Mesenchymal stem cell (in vitro differentiated cells and primary cell): ENCODE data around the gene SLC12A1.

Experiments
- DNase-seq: peaks from one replicate; pipeline ENCODE4 v3.0.0-alpha.2; 2013
- H2AFZ ChIP-seq: one replicate; pipeline ENCODE4 v1.6.1; 2013; ENCODE audit warnings: low read depth, mild to moderate bottlenecking, control low read depth, inconsistent platforms, low read length, moderate library complexity
- H2AK5ac ChIP-seq: 2 replicates; pipeline ENCODE4 v1.6.1; 2013; ENCODE audit warnings: low read length, moderate library complexity, mild to moderate bottlenecking, inconsistent platforms; ENCODE audit not compliant: severe bottlenecking
- H2BK120ac ChIP-seq: one replicate; pipeline ENCODE4 v1.6.1; 2013; ENCODE audit warnings: low read depth, mild to moderate bottlenecking, inconsistent platforms, low read length, moderate library complexity
- H2BK12ac ChIP-seq, 2 experiments: one replicate each; pipeline ENCODE4 v1.6.1; 2013; ENCODE audit warnings: inconsistent platforms in 2 of 2, low read length in 2 of 2, mild to moderate bottlenecking in 2 of 2, moderate library complexity in 2 of 2, control low read depth in 1 of 2
- H2BK15ac ChIP-seq: one replicate; pipeline ENCODE4 v1.6.1; 2013; ENCODE audit warnings: mild to moderate bottlenecking, low read depth, inconsistent platforms; ENCODE audit not compliant: poor library complexity, severe bottlenecking
- H2BK5ac ChIP-seq: 2 replicates; pipeline ENCODE4 v1.6.1; 2013; ENCODE audit warnings: low read depth, mild to moderate bottlenecking, low read length, control low read depth, inconsistent platforms; ENCODE audit not compliant: poor library complexity, severe bottlenecking
- H3K14ac ChIP-seq, 2 experiments: one replicate each; pipeline ENCODE4 v1.6.1; 2013; ENCODE audit warnings: inconsistent platforms in 2 of 2, low read length in 2 of 2, control low read depth in 1 of 2, mild to moderate bottlenecking in 1 of 2, moderate library complexity in 1 of 2
- H3K18ac ChIP-seq, 2 experiments: one replicate each; pipeline ENCODE4 v1.6.1; 2013; ENCODE audit warnings: inconsistent platforms in 2 of 2, low read length in 2 of 2, control low read depth in 1 of 2, low read depth in 1 of 2, mild to moderate bottlenecking in 1 of 2
- H3K23ac ChIP-seq, 2 experiments: one replicate each; pipeline ENCODE4 v1.6.1; 2013; ENCODE audit warnings: inconsistent platforms in 2 of 2, low read length in 2 of 2, mild to moderate bottlenecking in 2 of 2, moderate library complexity in 2 of 2, control low read depth in 1 of 2
- H3K27ac ChIP-seq: 2 replicates; pipeline ENCODE4 v1.5.1; 2013; ENCODE audit warnings: mild to moderate bottlenecking, moderate library complexity, low read length, control low read depth, inconsistent platforms; ENCODE audit not compliant: poor library complexity, severe bottlenecking
- H3K27me3 ChIP-seq, 2 experiments: 2 replicates each; pipeline versions ENCODE4 v1.6.1 to v1.7.0; 2013; ENCODE audit warnings: low read length in 2 of 2, mild to moderate bottlenecking in 2 of 2, moderate library complexity in 2 of 2, control low read depth in 1 of 2, inconsistent platforms in 1 of 2; ENCODE audit not compliant: control insufficient read depth in 1 of 2, insufficient read depth in 1 of 2
- H3K36me3 ChIP-seq, 2 experiments: 2 replicates each; pipeline versions ENCODE4 v1.6.1 to v1.7.0; 2013; ENCODE audit warnings: low read length in 2 of 2, control low read depth in 1 of 2, inconsistent platforms in 1 of 2, low read depth in 1 of 2, mild to moderate bottlenecking in 1 of 2; ENCODE audit not compliant: insufficient read depth in 2 of 2, control insufficient read depth in 1 of 2
- H3K4ac ChIP-seq, 2 experiments: one replicate each; pipeline ENCODE4 v1.6.1; 2013; ENCODE audit warnings: inconsistent platforms in 2 of 2, low read length in 2 of 2, mild to moderate bottlenecking in 2 of 2, moderate library complexity in 2 of 2, control low read depth in 1 of 2, low read depth in 1 of 2
- H3K4me1 ChIP-seq: 2 replicates; pipeline ENCODE4 v1.6.1; 2013; ENCODE audit warnings: low read depth, low read length, control low read depth; ENCODE audit not compliant: control insufficient read depth, insufficient read depth
- H3K4me2 ChIP-seq: 2 replicates; pipeline ENCODE4 v1.6.1; 2013; ENCODE audit warnings: low read length, mild to moderate bottlenecking, inconsistent platforms; ENCODE audit not compliant: poor library complexity, severe bottlenecking
- H3K4me3 ChIP-seq, 2 experiments: 2 replicates each; pipeline versions ENCODE4 v1.5.1 to v1.7.0; 2013; ENCODE audit warnings: low read length in 2 of 2, mild to moderate bottlenecking in 2 of 2, control low read depth in 1 of 2, low read depth in 1 of 2; ENCODE audit not compliant: insufficient read depth in 1 of 2
- H3K79me1 ChIP-seq: replicated peaks from 2 replicates; pipeline ENCODE4 v1.6.1; 2013; ENCODE audit warnings: mild to moderate bottlenecking, control low read depth, low read length, inconsistent platforms; ENCODE audit not compliant: poor library complexity, severe bottlenecking
- H3K9ac ChIP-seq: 2 replicates; pipeline ENCODE4 v1.7.0; 2013; ENCODE audit warnings: mild to moderate bottlenecking, low read length, moderate library complexity
- H3K9me3 ChIP-seq: 2 replicates; pipeline ENCODE4 v1.7.0; 2013; ENCODE audit warnings: mild to moderate bottlenecking, low read length; ENCODE audit not compliant: control insufficient read depth
- H4K8ac ChIP-seq: one replicate; pipeline ENCODE4 v1.6.1; 2013; ENCODE audit warnings: inconsistent platforms, mild to moderate bottlenecking, low read length, moderate library complexity
- H4K91ac ChIP-seq: one replicate; pipeline ENCODE4 v1.6.1; 2013; ENCODE audit warnings: mild to moderate bottlenecking, low read length, inconsistent platforms
- WGBS: methylation state at CpG from one replicate; pipeline ENCODE4 v1.1.7; 2013; ENCODE audit warnings: mixed read lengths; 5-methylcytosine and 5-hydroxymethylcytosine counted together

SLC12A1 gene

GRCh38 chr15:48278666-48279065 is 72.6 kb downstream of the SLC12A1 start:
- H2BK120ac ChIP-seq, result no peak overlapping the region
- no peak overlapping the region for H3K27ac ChIP-seq
- H4K91ac ChIP-seq, result no peak overlapping the region
- H2BK15ac ChIP-seq, result no peak overlapping the region
- H2AFZ ChIP-seq, result no peak overlapping the region
- H4K8ac ChIP-seq, result no peak overlapping the region
- no peaks in the 10 kb centered on the region for H3K79me1 ChIP-seq
- no peaks in the 10 kb centered on the region for H3K9me3 ChIP-seq
- no peak overlapping the region for H3K4me2 ChIP-seq
- no peak overlapping the region for H3K18ac ChIP-seq
- no peaks in the 10 kb centered on the region for H3K36me3 ChIP-seq
- H3K4me3 ChIP-seq, result no peak overlapping the region
- no peak overlapping the region for H3K14ac ChIP-seq
- H3K4ac ChIP-seq, result no peak overlapping the region
- no peak overlapping the region for H3K23ac ChIP-seq
- no peak overlapping the region for H3K9ac ChIP-seq
- no peak overlapping the region for H2BK12ac ChIP-seq
- no peak for DNase-seq
- no peaks in the 10 kb centered on the region for H3K4me1 ChIP-seq
- no peak overlapping the region for H2AK5ac ChIP-seq
- no peak overlapping the region for H2BK5ac ChIP-seq
- H3K27me3 ChIP-seq, result no peaks in the 10 kb centered on the region

- no peak for DNase-seq
- Histone ChIP-seq H2BK12ac (no peak overlapping the region), H2BK5ac (no peak overlapping the region), H2AK5ac (no peak overlapping the region), H4K91ac (no peak overlapping the region), H3K4ac (no peak overlapping the region), H2BK120ac (no peak overlapping the region), H3K79me1 (no peaks in the 10 kb centered on the region), H3K36me3 (no peaks in the 10 kb centered on the region), H3K4me3 (no peak overlapping the region), H3K9ac (no peak overlapping the region), H3K9me3 (no peaks in the 10 kb centered on the region), H3K4me2 (no peak overlapping the region), H3K18ac (no peak overlapping the region), H3K27ac (no peak overlapping the region), H3K23ac (no peak overlapping the region), H2AFZ (no peak overlapping the region), H3K4me1 (no peaks in the 10 kb centered on the region), H2BK15ac (no peak overlapping the region), H4K8ac (no peak overlapping the region), H3K27me3 (no peaks in the 10 kb centered on the region), H3K14ac (no peak overlapping the region)
- 53% methylated on average over 1 of the region's 1 CpG for WGBS
Measured at GRCh38 chr15:48279608-48280007, 73.5 kb downstream of the SLC12A1 start.

GRCh38 chr15:48281674-48282073 is 75.6 kb downstream of the SLC12A1 start:
- Histone ChIP-seq H3K79me1 (no peaks in the 10 kb centered on the region), H4K8ac (no peak overlapping the region), H3K4ac (no peak overlapping the region), H3K23ac (no peak overlapping the region), H2BK15ac (no peak overlapping the region), H2AFZ (no peak overlapping the region), H3K14ac (no peak overlapping the region), H3K9me3 (no peaks in the 10 kb centered on the region), H3K18ac (no peak overlapping the region), H2BK12ac (no peak overlapping the region), H3K9ac (no peak overlapping the region), H2BK5ac (no peak overlapping the region), H3K4me3 (no peak overlapping the region), H3K4me1 (no peaks in the 10 kb centered on the region), H3K27ac (no peak overlapping the region), H2BK120ac (no peak overlapping the region), H3K27me3 (no peaks in the 10 kb centered on the region), H2AK5ac (no peak overlapping the region), H4K91ac (no peak overlapping the region), H3K4me2 (no peak overlapping the region), H3K36me3 (no peaks in the 10 kb centered on the region)
- 85% methylated on average over 4 of the region's 4 CpGs for WGBS
- peak; percentile 48 for DNase-seq

GRCh38 chr15:48282216-48282615 is 76.1 kb downstream of the SLC12A1 start:
- Histone ChIP-seq H2AFZ (no peak overlapping the region), H3K18ac (peak overlapping the region in 1 of 2 experiments; percentile 28), H4K8ac (no peak overlapping the region), H3K27ac (no peak overlapping the region), H3K36me3 (no peaks in the 10 kb centered on the region), H2BK5ac (no peak overlapping the region), H3K4ac (peak overlapping the region; percentile 43 to 75), H3K14ac (no peak overlapping the region), H2BK12ac (peak overlapping the region in 1 of 2 experiments; percentile 37), H3K9ac (no peak overlapping the region), H3K4me1 (no peaks in the 10 kb centered on the region), H3K27me3 (no peaks in the 10 kb centered on the region), H3K4me3 (no peak overlapping the region), H4K91ac (no peak overlapping the region), H3K79me1 (no peaks in the 10 kb centered on the region), H3K9me3 (no peaks in the 10 kb centered on the region), H2AK5ac (no peak overlapping the region), H2BK15ac (no peak overlapping the region), H3K4me2 (no peak overlapping the region), H3K23ac (no peak overlapping the region), H2BK120ac (no peak overlapping the region)
- WGBS, result 88% methylated on average over 4 of the region's 4 CpGs
- peak; percentile 12 for DNase-seq
